ENCODE results near the gene YIF1B. TPM values are rescaled to one million over a fixed set of nuclear protein-coding genes. Genes with fewer than 3 reads are reported as not detected.

Gene YIF1B
- total and polyA plus RNA-seq, 8 donors, result 27.8 to 59.6 (median 32.3) TPM

- intact Hi-C loops (cut with DNase I), result no loop called here
- Histone ChIP-seq H3K4me3 (no peak overlapping the region), H3K36me3 (peaks cover 0 to 8% of the 10 kb centered on the region in 2 donors), H3K27ac (no peak overlapping the region), H3K9me3 (no peaks in the 10 kb centered on the region), H3K27me3 (no peaks in the 10 kb centered on the region), H3K4me1 (peaks cover 3 to 17% of the 10 kb centered on the region in 2 donors)
- DNase-seq (peak in 1 of 4 donors; percentile 5), ATAC-seq (no peak)
- no peak for TF ChIP-seq CTCF (IDR thresholded peaks at IDR 0.05)
Observed at GRCh38 chr19:38333245-38333644, 17.5 kb upstream of the YIF1B start.

- H3K27ac ChIP-seq, result no peak overlapping the region
- H3K36me3 ChIP-seq, result peaks cover 0 to 23% of the 10 kb centered on the region in 2 donors
- intact Hi-C loops (cut with DNase I), result no loop called here
- no peak for DNase-seq
- no peak for TF ChIP-seq CTCF (IDR thresholded peaks at IDR 0.05)
- H3K4me1 ChIP-seq, result peaks cover 0 to 5% of the 10 kb centered on the region in 2 donors
- H3K4me3 ChIP-seq, result no peak overlapping the region
- no peaks in the 10 kb centered on the region for H3K9me3 ChIP-seq
- ATAC-seq, result no peak
- no peaks in the 10 kb centered on the region for H3K27me3 ChIP-seq
Observed at GRCh38 chr19:38331728-38332127, 16.0 kb upstream of the YIF1B start.

GRCh38 chr19:38329651-38330050, 13.9 kb upstream of the YIF1B start:
- no peak for TF ChIP-seq CTCF (IDR thresholded peaks at IDR 0.05)
- Histone ChIP-seq H3K4me1 (no peaks in the 10 kb centered on the region), H3K9me3 (no peaks in the 10 kb centered on the region), H3K27ac (no peak overlapping the region), H3K36me3 (peaks cover 0 to 44% of the 10 kb centered on the region in 2 donors), H3K27me3 (no peaks in the 10 kb centered on the region), H3K4me3 (no peak overlapping the region)
- intact Hi-C loops (cut with DNase I), result no loop called here
- no peak for ATAC-seq
- no peak for DNase-seq

GRCh38 chr19:38326591-38326990, 10.8 kb upstream of the YIF1B start:
- ATAC-seq, result no peak
- Histone ChIP-seq H3K27me3 (no peaks in the 10 kb centered on the region), H3K9me3 (no peaks in the 10 kb centered on the region), H3K36me3 (peaks cover 0 to 45% of the 10 kb centered on the region in 2 donors), H3K4me3 (no peak overlapping the region), H3K27ac (no peak overlapping the region), H3K4me1 (peaks cover 5 to 8% of the 10 kb centered on the region in 2 donors)
- no peak for TF ChIP-seq CTCF (IDR thresholded peaks at IDR 0.05)
- intact Hi-C loops (cut with DNase I), result no loop called here
- peak in 1 of 4 donors; percentile 59 for DNase-seq

- Histone ChIP-seq H3K4me3 (no peak overlapping the region), H3K27me3 (no peaks in the 10 kb centered on the region), H3K4me1 (peaks cover 18 to 26% of the 10 kb centered on the region in 2 donors), H3K9me3 (no peaks in the 10 kb centered on the region), H3K27ac (no peak overlapping the region), H3K36me3 (peaks cover 0 to 42% of the 10 kb centered on the region in 2 donors)
- ATAC-seq, result no peak
- intact Hi-C loops (cut with DNase I), result no loop called here
- no peak for DNase-seq
- TF ChIP-seq CTCF (IDR thresholded peaks at IDR 0.05), result no peak
Observed at GRCh38 chr19:38324431-38324830, 8.7 kb upstream of the YIF1B start.

All from left lung (tissue), 10 donors.